ENCODE measurements around the gene ZNF366. TPM values are rescaled to one million over a fixed set of nuclear protein-coding genes. Genes with fewer than 3 reads are reported as not detected.

The ZNF366 gene
- total and polyA plus RNA-seq, 2 experiments from 2014 or later: not detected

GRCh38 chr5:72510610-72511181 is 3.5 kb upstream of the ZNF366 start:
- Histone ChIP-seq H3K9me2 (ENCODE audit: insufficient read depth) (no peaks in the 10 kb centered on the region), H3K4me1 (ENCODE audit: insufficient read depth) (peaks cover 34% of the 10 kb centered on the region), H2AFZ (peak overlapping the region; percentile 54), H3K79me2 (ENCODE audit: insufficient read depth) (no peaks in the 10 kb centered on the region), H3K36me3 (ENCODE audit: low read depth) (no peaks in the 10 kb centered on the region), H3K4me3 (peak overlapping the region; percentile 46), H3F3A (ENCODE audit: insufficient read depth) (peaks cover 36% of the 10 kb centered on the region), H3K9ac (peak overlapping the region; percentile 77), H3K27me3 (replicated peaks; ENCODE audit: insufficient read depth) (no peaks in the 10 kb centered on the region), H4K20me1 (ENCODE audit: insufficient read depth) (no peaks in the 10 kb centered on the region), H3K4me2 (ENCODE audit: unreplicated experiment) (peak overlapping the region; percentile 84), H3K27ac (peak overlapping the region; percentile 98), H3K9me3 (ENCODE audit: low read depth) (no peaks in the 10 kb centered on the region)
- in situ Hi-C loops (cut with MboI): no loop called here
- DNase-seq: peak; percentile 96
- 1 to 2% methylated on average over 8 of the region's 8 CpGs for WGBS, 2 experiments (ENCODE audit: low coverage in 1 of 2, low lambda C conversion rate in 2 of 2, missing lambda C conversion rate in 2 of 2)
- no peak for TF ChIP-seq EZH2 (IDR thresholded peaks at IDR 0.05; ENCODE audit: insufficient read depth, poor library complexity, severe bottlenecking)
- no peak for TF ChIP-seq EZH2phosphoT487 (IDR thresholded peaks at IDR 0.05; ENCODE audit: insufficient read depth, low read depth)

DNA sequence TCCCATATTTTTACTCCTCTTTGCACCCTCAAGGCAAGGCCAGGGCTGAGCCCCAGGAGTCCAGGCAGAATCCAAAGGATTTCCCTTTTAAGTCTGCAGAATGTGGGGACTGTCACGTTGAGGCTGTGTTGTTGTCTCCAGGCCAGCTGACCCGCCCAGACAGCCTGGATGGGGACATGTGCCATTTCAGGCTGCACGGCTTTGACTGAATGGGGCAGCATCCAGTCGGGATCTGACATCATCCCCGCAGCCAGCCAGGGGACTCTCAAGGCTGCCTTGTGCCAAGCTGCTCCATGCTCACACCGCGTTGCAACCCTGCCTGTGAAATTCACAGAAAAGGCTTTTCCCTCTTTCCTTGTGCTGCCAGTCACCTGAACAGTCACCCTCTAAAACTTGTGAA is 2.2 kb upstream of the ZNF366 start:
- Histone ChIP-seq H3K36me3 (ENCODE audit: low read depth) (no peaks in the 10 kb centered on the region), H3K27me3 (replicated peaks; ENCODE audit: insufficient read depth) (no peaks in the 10 kb centered on the region), H4K20me1 (ENCODE audit: insufficient read depth) (no peaks in the 10 kb centered on the region), H3F3A (ENCODE audit: insufficient read depth) (peaks cover 36% of the 10 kb centered on the region), H3K4me3 (no peak overlapping the region), H3K9me3 (ENCODE audit: low read depth) (no peaks in the 10 kb centered on the region), H3K9ac (no peak overlapping the region), H2AFZ (peak overlapping the region; percentile 54), H3K9me2 (ENCODE audit: insufficient read depth) (no peaks in the 10 kb centered on the region), H3K27ac (peak overlapping the region; percentile 98), H3K4me1 (ENCODE audit: insufficient read depth) (peaks cover 40% of the 10 kb centered on the region), H3K4me2 (ENCODE audit: unreplicated experiment) (no peak overlapping the region), H3K79me2 (ENCODE audit: insufficient read depth) (no peaks in the 10 kb centered on the region)
- WGBS, 2 experiments (ENCODE audit: low coverage in 1 of 2, low lambda C conversion rate in 2 of 2, missing lambda C conversion rate in 2 of 2): 19 to 20% methylated on average over 7 of the region's 7 CpGs
- no peak for TF ChIP-seq EZH2phosphoT487 (IDR thresholded peaks at IDR 0.05; ENCODE audit: insufficient read depth, low read depth)
- TF ChIP-seq EZH2 (IDR thresholded peaks at IDR 0.05; ENCODE audit: insufficient read depth, poor library complexity, severe bottlenecking): no peak
- peak; percentile 55 for DNase-seq
- in situ Hi-C loops (cut with MboI): no loop called here

DNA sequence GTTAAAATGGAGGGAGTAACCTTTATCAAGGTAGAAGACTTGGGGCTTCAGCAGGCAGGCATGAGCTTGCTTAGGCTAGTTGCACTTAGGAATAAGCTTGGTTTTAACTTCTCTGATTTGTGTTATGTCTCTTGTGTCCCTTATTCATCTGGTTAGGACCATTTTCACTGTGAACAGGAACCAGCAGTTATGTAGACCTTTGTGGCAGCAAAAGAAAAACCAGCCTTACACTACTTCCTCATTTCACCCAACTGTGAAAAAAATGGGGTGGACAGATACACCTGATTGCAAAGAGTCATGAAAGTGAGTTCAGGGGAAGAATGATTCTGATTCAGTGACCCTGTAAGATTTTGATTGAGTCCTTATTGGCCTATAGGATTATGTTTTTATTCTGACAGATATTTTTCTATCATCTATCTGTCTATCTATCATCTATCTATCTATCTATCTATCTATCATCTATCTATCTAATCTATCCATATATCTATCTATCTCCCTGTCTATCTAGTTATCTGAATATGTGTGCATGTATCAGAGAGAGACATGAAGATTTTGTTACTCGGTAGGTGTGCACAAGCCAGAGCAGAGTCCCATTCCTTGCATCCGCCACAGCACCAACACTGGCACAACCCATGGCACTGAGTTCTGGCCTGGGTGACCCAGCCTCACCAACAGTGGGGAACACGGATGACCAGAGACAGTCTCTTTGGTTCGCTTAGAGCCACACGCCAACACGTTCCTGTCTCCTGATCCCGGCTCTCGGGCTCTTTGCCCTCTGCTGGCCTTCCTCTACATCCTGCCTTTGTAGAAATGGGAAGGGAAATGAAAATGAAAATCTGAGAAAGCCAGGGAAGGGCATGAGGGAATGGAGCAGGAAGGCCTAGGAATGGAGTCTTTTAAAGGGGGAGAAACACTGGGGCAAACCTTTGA is 1.3 kb upstream of the ZNF366 start:
- Histone ChIP-seq H3K9me2 (ENCODE audit: insufficient read depth) (no peaks in the 10 kb centered on the region), H3K79me2 (ENCODE audit: insufficient read depth) (no peaks in the 10 kb centered on the region), H3K4me2 (ENCODE audit: unreplicated experiment) (peak overlapping the region; percentile 1), H4K20me1 (ENCODE audit: insufficient read depth) (no peaks in the 10 kb centered on the region), H3K27ac (no peak overlapping the region), H2AFZ (0 out of 2 replicates have a peak overlapping the region, but pooled peaks have one; percentile 54), H3F3A (ENCODE audit: insufficient read depth) (peaks cover 36% of the 10 kb centered on the region), H3K27me3 (replicated peaks; ENCODE audit: insufficient read depth) (no peaks in the 10 kb centered on the region), H3K4me1 (ENCODE audit: insufficient read depth) (peaks cover 49% of the 10 kb centered on the region), H3K9me3 (ENCODE audit: low read depth) (no peaks in the 10 kb centered on the region), H3K36me3 (ENCODE audit: low read depth) (no peaks in the 10 kb centered on the region), H3K9ac (no peak overlapping the region), H3K4me3 (no peak overlapping the region)
- TF ChIP-seq EZH2phosphoT487 (IDR thresholded peaks at IDR 0.05; ENCODE audit: insufficient read depth, low read depth): no peak
- no peak for TF ChIP-seq EZH2 (IDR thresholded peaks at IDR 0.05; ENCODE audit: insufficient read depth, poor library complexity, severe bottlenecking)
- 91% methylated on average over 8 of the region's 8 CpGs for WGBS, 2 experiments (ENCODE audit: low coverage in 1 of 2, low lambda C conversion rate in 2 of 2, missing lambda C conversion rate in 2 of 2)
- no peak for DNase-seq
- in situ Hi-C loops (cut with MboI): no loop called here

DNA sequence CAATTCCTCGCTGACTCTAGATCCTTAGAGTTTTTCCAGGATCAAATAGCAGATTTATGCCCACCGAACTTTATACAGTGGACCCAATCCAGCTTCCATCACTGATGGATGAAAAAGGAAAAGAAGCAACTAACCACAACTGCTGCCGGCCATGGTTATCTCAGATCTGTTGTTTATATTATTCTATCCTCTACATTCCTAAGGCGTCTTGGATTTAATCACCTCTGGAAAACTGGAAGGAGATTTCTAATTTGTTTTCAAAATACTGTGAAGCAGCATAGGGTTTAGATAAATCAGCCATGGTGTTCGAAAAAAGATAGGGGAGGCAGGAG is 663 bp upstream of the ZNF366 start:
- DNase-seq: no peak
- no peaks in the 10 kb centered on the region for H3K9me3 ChIP-seq (ENCODE audit: low read depth)
- H3K9me2 ChIP-seq (ENCODE audit: insufficient read depth): no peaks in the 10 kb centered on the region
- H3F3A ChIP-seq (ENCODE audit: insufficient read depth): peaks cover 33% of the 10 kb centered on the region
- H3K4me3 ChIP-seq: no peak overlapping the region
- no peaks in the 10 kb centered on the region for H3K79me2 ChIP-seq (ENCODE audit: insufficient read depth)
- peaks cover 49% of the 10 kb centered on the region for H3K4me1 ChIP-seq (ENCODE audit: insufficient read depth)
- H3K9ac ChIP-seq: no peak overlapping the region
- no peak overlapping the region for H3K27ac ChIP-seq
- in situ Hi-C loops (cut with MboI): no loop called here
- 0 out of 2 replicates have a peak overlapping the region, but pooled peaks have one; percentile 12 for H2AFZ ChIP-seq
- H3K36me3 ChIP-seq (ENCODE audit: low read depth): no peaks in the 10 kb centered on the region
- no peaks in the 10 kb centered on the region for H3K27me3 ChIP-seq (replicated peaks; ENCODE audit: insufficient read depth)
- H3K4me2 ChIP-seq (ENCODE audit: unreplicated experiment): peak overlapping the region; percentile 1
- H4K20me1 ChIP-seq (ENCODE audit: insufficient read depth): no peaks in the 10 kb centered on the region
- WGBS, 2 experiments (ENCODE audit: low coverage in 1 of 2, low lambda C conversion rate in 2 of 2, missing lambda C conversion rate in 2 of 2): 74 to 80% methylated on average over 5 of the region's 5 CpGs
- TF ChIP-seq EZH2phosphoT487 (IDR thresholded peaks at IDR 0.05; ENCODE audit: insufficient read depth, low read depth) (no peak), EZH2 (IDR thresholded peaks at IDR 0.05; ENCODE audit: insufficient read depth, poor library complexity, severe bottlenecking) (no peak)
